ENCODE measurements around the gene SLC37A1.

The SLC37A1 gene

DNA sequence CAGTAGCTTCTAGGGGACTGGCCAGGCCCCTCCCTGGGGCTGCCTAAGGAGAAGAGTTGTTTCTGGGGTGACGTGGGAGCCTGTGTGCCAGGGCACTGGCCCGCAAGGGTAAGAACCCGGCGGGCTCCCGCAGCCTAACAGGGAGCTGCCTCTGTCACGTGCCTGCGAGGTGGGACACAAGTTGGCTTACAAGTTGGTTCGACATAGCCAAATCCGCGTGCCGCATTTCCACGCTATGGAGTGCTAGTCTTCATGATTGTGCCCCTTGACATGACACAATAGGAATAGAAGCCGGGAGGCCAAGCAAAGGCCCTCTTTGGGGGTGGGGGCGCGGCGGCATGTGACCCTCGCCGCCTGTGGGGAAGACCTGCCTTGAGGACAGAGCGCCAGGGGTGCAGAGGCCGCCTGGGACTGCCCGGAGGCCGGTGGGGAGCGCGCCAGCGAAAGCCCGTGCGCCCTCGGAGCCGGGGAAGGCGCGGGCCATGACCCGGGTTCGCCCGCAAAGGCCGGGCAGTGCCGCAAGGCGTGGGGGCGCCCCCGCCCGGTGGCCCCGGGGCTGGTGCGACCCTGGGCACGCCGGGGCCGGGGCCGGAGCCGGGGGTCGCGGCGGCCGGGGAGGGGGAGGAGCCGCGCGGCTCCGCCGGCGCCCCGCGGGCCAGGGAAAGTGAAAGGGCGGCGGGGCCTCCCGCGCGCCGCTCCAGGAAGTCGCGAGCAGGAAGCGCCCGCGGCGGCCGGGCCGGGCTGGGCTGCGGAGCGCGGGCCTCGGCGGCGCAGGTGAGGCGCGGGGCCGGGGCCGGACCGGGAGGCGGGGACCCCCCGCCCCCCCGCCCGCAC is at the start of gene SLC37A1:
Gene SLC37A1, plus strand, starts transcription at position 702 of the 834 bp plus-strand sequence. CDS start 4,603 bp downstream, outside the sequence.
- 0 out of 2 replicates have a peak, but pooled peaks have one; percentile 28 for TF ChIP-seq CTCF (IDR thresholded peaks at IDR 0.05)

GRCh38 chr21:42463861-42464515 is 49.7 kb upstream of the SLC37A1 start:
- TF ChIP-seq CTCF (IDR thresholded peaks at IDR 0.05): no peak

GRCh38 chr21:42465008-42465802 is 48.4 kb upstream of the SLC37A1 start:
- TF ChIP-seq CTCF (IDR thresholded peaks at IDR 0.05): no peak

- TF ChIP-seq CTCF (IDR thresholded peaks at IDR 0.05): no peak
Observed at GRCh38 chr21:42465803-42466127, 47.9 kb upstream of the SLC37A1 start.

DNA sequence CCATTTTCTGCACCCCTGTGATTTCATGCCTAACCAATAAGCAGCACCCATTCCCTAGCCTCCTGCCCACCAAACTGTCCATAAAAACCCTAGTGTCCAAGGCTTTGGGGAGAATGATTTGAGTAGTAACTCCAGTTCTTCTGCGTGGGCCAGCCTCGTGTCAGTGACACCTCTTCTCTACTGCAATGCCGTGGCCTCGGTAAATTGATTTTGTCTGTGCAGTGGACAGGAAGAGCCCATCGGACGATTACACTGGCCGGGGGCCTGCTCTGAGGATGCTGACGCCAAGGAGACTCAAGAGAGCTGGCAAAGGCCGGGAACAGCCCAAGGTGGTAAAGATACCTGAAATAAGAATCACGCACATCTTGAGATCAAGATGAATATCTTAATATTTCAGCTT is 47.0 kb upstream of the SLC37A1 start:
- TF ChIP-seq CTCF (IDR thresholded peaks at IDR 0.05): no peak

GRCh38 chr21:42467140-42467983 is 46.3 kb upstream of the SLC37A1 start:
- TF ChIP-seq CTCF (IDR thresholded peaks at IDR 0.05): peak; percentile 40; the same call in 1 of the 2 replicates
